Stimulated activated CD4-positive, alpha-beta T cell treated with anti-CD3 and anti-CD28 coated beads, Interleukin-1b, Interleukin-23, amount 100 ng/mL, for 24 hours (primary cell): ENCODE data around the gene OR4C16.

Source experiments
- DNase-seq, 4 experiments: peaks; one replicate each; pipeline ENCODE4 v3.0.0-alpha.2; 2020; ENCODE audit warnings: low read depth in 4 of 4, low spot score in 1 of 4

Gene OR4C16

GRCh38 chr11:55571828-55572227, at the start of gene OR4C16:
Gene OR4C16 (plus strand): TSS chr11:55572128. CDS start chr11:55572128, 0 bp downstream.
- DNase-seq: no peak

- DNase-seq: no peak
Measured at GRCh38 chr11:55554169-55554568, 17.8 kb upstream of the OR4C16 start, which contains the start of gene OR4C15. Gene OR4C15 (plus strand): TSS chr11:55554469. CDS start chr11:55554469, 0 bp downstream.

- DNase-seq: no peak
Measured at GRCh38 chr11:55572548-55572947, 620 bp downstream of the OR4C16 start.

- no peak for DNase-seq
Measured at GRCh38 chr11:55607545-55607944, 35.6 kb downstream of the OR4C16 start, which contains the start of gene OR4C11. Gene OR4C11 (minus strand): TSS chr11:55607645. CDS start chr11:55604373, 3,272 bp downstream.
